PFSK-1 (cell line): ENCODE data around the gene CMBL.
A peak's percentile ranks its signal among the peaks of the same experiment; 100 is the strongest.

Experiments used
- FOXP2 ChIP-seq: optimal IDR thresholded peaks from 2 replicates; pipeline ENCODE3; 2011; ENCODE audit warnings: borderline replicate concordance, control low read depth, inconsistent platforms; ENCODE audit not compliant: insufficient read depth; ENCODE audit errors: extremely low read length, extremely low read depth
- POLR2AphosphoS5 ChIP-seq: IDR thresholded peaks from 2 replicates; pipeline ENCODE4 v1.6.1; 2012; ENCODE audit warnings: low read depth, mild to moderate bottlenecking, control low read depth, low read length, moderate library complexity
- REST ChIP-seq, 2 experiments: IDR thresholded peaks; 2 replicates each; pipeline versions ENCODE4 v1.6.1 to v1.8.0; 2011 to 2012; ENCODE audit warnings: low read depth in 2 of 2, low read length in 2 of 2, control low read depth in 1 of 2, inconsistent platforms in 1 of 2, mild to moderate bottlenecking in 1 of 2, moderate library complexity in 1 of 2; ENCODE audit not compliant: insufficient read depth in 1 of 2
- SIN3A ChIP-seq: IDR thresholded peaks from 2 replicates; pipeline ENCODE4 v1.6.1; 2012; ENCODE audit warnings: mild to moderate bottlenecking, low read length, moderate library complexity, borderline replicate concordance; ENCODE audit not compliant: insufficient read depth
- TAF1 ChIP-seq: IDR thresholded peaks from 2 replicates; pipeline ENCODE4 v1.6.1; 2012; ENCODE audit warnings: low read length, control low read depth, borderline replicate concordance; ENCODE audit not compliant: insufficient read depth

Gene CMBL

GRCh38 chr5:10254686-10255085 is 53.0 kb downstream of the CMBL start:
- no peak for TF ChIP-seq FOXP2
- TF ChIP-seq TAF1: no peak
- TF ChIP-seq SIN3A: no peak
- no peak for TF ChIP-seq REST (IDR thresholded peaks at IDR 0.05; ENCODE audit: insufficient read depth in 1 of 2, low read depth in 2 of 2, low read length in 2 of 2)
- TF ChIP-seq POLR2AphosphoS5: no peak

- TF ChIP-seq FOXP2: no peak
- TF ChIP-seq TAF1: no peak
- TF ChIP-seq POLR2AphosphoS5: no peak
- TF ChIP-seq REST (IDR thresholded peaks at IDR 0.05; ENCODE audit: insufficient read depth in 1 of 2, low read depth in 2 of 2, low read length in 2 of 2): no peak
- no peak for TF ChIP-seq SIN3A
These were observed 54.3 kb downstream of the CMBL start for GRCh38 chr5:10253390-10253789.

GRCh38 chr5:10251405-10251804 is 56.3 kb downstream of the CMBL start:
- no peak for TF ChIP-seq REST (IDR thresholded peaks at IDR 0.05; ENCODE audit: insufficient read depth in 1 of 2, low read depth in 2 of 2, low read length in 2 of 2)

- TF ChIP-seq FOXP2 (no peak), POLR2AphosphoS5 (no peak), REST (IDR thresholded peaks at IDR 0.05; ENCODE audit: insufficient read depth in 1 of 2, low read depth in 2 of 2, low read length in 2 of 2) (no peak), SIN3A (no peak), TAF1 (no peak)
These were observed 56.9 kb downstream of the CMBL start for GRCh38 chr5:10250806-10251276.

GRCh38 chr5:10249948-10250805 is 57.5 kb downstream of the CMBL start, which contains the start of gene CCT5:
Gene CCT5 (plus strand): TSS chr5:10250280. CDS start chr5:10250341, 61 bp downstream.
- peak; percentile 45 to 52; a peak in 1 of 4 replicates for TF ChIP-seq REST (IDR thresholded peaks at IDR 0.05; ENCODE audit: insufficient read depth in 1 of 2, low read depth in 2 of 2, low read length in 2 of 2)
- peak; percentile 80; the same call in 1 of the 2 replicates for TF ChIP-seq POLR2AphosphoS5
- TF ChIP-seq TAF1: peak; percentile 91
- no peak for TF ChIP-seq FOXP2
- peak; percentile 40; the same call in 1 of the 2 replicates for TF ChIP-seq SIN3A
